NCI-H2029 treated with DMSO at 0.1 percent for 48 hours (cell line): ENCODE measurements around the gene IL1RAPL2.
"Not testable (repeated sequence)": the region's sequence is repeated elsewhere in the genome, so short reads cannot be mapped to it uniquely, and the experiment has no call there.

Experiments used
- DNase-seq: peaks from one replicate; lab custom pipeline; 2025; lab: John Stamatoyannopoulos, UW

The IL1RAPL2 gene

DNA sequence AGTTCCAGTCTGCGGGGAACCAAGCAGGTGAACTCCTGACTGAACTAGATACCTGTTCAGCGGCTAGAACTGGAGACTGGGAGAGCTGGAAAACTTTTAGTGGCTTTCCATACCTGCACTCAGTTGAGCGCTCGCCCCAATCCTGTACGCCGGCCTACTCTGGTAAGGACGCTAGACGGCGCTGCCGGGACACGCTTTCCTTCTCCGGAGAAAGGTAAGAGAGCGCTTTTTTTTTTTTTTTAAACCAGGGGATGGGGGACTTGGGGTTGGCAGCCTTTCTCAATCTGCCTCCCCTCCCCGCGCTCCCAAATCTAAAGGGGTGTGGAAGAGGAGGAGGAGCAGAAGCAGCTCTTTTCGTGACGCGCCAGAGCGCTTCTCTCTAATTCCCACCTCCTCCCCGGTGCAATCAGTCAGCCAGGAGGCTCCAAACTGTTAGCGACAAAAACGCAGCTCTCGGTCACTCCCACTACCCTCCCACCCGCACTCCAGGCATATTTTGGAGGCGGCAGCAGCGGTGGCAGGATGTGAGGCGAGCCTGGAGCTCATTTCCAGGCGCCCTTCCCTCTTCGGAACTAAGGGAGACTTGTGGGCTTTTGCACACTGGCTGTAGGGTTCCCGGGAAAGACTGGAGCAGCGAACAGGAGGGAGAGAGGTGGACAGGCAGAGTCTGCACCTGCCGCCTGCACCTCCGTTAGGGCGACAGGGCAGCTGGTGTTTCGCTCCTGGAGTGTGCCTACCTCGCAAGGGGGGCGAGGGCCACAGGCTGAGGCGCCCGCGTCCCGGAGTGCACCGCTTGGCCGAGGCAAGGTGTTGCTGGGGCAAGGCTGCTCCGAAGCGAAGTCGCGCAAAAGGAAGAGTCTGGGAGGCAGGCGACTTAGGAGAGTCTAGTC, at the start of gene IL1RAPL2:
Gene IL1RAPL2 (plus strand): TSS at position 409 of the 890 bp plus-strand sequence.
- no peak for DNase-seq

- no peak for DNase-seq
Measured at GRCh38 chrX:104522386-104522785, 43.6 kb upstream of the IL1RAPL2 start.

DNA sequence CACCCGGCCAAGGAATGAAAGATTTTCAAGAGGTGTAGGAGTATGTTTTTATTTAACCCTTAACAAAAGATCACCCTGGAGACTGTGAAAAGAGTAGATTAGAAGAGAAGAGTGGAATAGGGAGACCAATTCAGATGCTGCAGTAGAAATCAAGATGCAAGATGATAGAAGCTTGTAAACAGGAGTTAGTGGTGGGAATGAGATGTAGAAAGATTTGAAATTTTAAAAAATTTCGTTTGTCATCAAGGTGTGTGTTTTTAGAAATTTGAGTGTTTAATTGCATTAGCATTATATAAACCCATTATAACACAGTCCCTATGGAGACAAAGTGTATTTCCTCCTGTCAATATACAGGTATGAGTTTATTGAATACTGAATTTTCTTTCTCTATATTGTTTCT, 42.1 kb upstream of the IL1RAPL2 start:
- no peak for DNase-seq

GRCh38 chrX:104539081-104539480, 26.9 kb upstream of the IL1RAPL2 start:
- DNase-seq = no peak

- not testable (repeated sequence) for DNase-seq
Measured at GRCh38 chrX:104542447-104542846, 23.6 kb upstream of the IL1RAPL2 start.

- DNase-seq = no peak
Measured at GRCh38 chrX:104564335-104564734, 1.7 kb upstream of the IL1RAPL2 start.

- no peak for DNase-seq
Measured at GRCh38 chrX:104564921-104565703, 887 bp upstream of the IL1RAPL2 start.

GRCh38 chrX:104566681-104567501, 892 bp downstream of the IL1RAPL2 start:
- no peak for DNase-seq

GRCh38 chrX:104567506-104567905, 1.5 kb downstream of the IL1RAPL2 start:
- DNase-seq = no peak

GRCh38 chrX:104568304-104568915, 2.4 kb downstream of the IL1RAPL2 start:
- no peak for DNase-seq

DNA sequence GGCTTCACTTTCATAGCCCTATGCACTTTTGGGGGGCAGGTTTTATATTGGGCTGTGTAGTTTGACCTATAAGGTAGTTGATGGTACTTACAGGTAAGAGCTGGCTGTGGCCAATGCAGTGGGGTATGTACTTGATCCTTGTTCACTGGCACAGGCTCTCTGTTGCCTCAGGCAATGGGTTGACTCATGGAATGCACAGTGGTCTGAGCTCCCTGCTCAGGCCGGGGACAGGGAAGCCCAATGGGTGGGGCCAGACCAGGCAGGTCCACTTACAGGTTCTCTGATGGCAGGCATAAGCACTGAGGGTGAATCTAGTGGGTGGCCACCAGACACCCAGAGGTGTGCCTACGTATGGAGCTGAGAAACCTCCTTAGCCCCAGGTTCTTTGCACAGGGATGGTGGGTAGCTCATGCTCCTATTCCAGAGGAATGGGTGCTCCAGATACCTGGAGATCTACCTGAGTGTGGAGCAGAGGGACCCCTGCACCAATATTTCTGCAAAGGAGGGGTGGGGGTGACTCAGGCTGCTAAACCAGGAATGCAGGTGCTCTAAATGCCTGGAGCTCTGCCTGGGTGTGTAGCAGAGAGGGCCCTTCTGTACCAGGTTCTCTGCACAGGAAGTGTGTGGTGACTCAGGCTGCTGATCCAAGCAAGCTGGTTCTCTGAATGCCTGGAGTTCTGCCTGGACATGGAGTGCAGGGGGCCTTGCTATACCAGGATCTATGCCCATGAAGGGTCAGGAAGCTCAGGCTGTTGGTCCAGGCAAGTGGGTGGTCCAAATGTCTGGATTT, 52.3 kb downstream of the IL1RAPL2 start:
- no peak for DNase-seq

- no peak for DNase-seq
Measured at GRCh38 chrX:104621781-104622180, 55.8 kb downstream of the IL1RAPL2 start.

DNA sequence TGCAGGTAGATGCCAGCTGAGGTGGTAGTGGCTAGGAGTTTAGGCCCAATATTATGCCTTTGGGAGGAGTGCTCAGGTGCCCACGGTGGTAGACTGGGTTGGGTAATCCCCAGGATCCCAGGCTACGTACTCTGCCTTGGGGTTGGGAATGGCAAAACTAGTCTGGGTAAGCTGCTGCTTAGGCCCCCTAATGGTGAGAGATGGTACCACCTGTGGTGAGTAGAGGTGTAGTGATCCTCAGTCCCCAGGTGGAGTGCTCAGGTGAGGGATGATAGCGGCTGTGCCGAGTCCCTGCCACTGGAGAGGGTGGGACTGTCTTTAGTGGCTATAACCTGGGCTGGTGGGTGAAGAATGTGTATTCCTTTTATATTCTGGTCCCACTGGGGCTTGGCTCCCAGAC, 75.2 kb downstream of the IL1RAPL2 start:
- DNase-seq = no peak

DNA sequence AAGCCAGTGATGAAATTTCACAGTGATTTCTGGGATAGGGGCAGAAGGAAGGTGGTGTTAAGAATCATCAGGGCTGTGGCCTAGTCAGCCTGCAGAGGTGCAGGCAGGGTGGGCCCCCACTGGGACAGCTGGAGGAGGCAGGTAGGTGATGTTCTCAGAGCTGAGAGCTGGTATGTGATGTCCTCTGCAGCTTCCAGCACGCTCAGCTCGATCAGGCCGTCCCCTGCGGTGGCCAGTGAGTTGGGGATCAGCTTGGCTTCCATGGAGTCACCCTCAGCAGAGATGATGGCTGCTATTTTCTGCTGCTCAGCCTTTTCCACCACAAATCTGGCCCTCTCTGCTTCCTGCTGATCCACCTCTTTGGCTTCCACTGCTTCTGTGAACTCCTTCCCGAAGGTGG, 81.1 kb downstream of the IL1RAPL2 start:
- DNase-seq = no peak

DNA sequence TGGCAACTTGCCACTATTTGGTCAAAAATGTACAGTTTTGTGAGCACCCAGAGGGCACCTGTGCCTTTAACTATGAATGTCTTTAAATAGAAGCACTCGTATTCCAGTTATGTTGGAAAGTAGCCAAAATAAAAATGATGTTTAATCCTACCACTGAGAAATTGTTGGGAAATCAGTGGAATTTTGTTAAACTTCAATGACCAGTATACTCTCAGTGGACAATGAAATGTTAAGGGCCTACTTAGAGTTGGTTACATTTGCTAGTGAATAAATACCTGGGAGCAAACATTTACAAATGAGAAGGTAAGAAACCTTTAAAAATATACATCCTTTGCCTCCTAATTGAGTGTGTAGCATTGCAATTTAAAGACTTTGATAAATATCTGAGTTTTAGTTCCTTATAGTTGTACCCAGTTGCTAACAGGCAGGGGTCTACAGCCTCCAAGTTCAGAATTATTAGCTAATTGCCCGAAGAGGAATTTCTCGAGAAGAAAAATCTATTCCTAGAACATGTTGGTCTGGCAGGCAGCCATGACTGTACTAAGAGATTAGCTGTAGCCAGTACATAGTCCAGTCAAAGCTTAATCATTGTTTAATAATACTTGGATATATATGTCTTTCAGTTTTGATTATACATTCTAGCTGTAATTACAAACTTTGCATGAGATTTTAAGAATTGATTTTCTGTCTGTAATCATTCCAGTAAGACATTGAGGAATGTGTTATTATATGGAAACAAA, 93.2 kb downstream of the IL1RAPL2 start:
- no peak for DNase-seq

DNA sequence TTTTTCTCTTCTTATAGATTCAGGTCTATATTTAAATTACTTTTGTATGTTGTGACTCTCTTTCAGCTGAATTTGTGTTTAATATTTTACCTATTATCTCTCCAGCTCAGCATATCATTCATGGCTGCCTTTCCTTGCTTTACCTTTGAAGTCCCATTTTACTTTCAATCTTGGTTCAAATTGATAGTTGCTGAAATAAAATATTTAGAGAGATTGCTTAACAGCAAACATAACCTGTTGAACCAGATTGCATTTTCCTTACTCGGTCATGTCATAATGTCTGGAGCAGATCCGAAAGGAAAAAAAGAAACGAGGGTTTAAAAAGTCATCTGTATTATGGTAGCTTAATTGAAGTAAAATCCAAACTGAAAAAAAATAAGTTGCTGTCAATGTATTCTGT, 94.1 kb downstream of the IL1RAPL2 start:
- no peak for DNase-seq

GRCh38 chrX:104662694-104663093, 96.7 kb downstream of the IL1RAPL2 start:
- DNase-seq = no peak

DNA sequence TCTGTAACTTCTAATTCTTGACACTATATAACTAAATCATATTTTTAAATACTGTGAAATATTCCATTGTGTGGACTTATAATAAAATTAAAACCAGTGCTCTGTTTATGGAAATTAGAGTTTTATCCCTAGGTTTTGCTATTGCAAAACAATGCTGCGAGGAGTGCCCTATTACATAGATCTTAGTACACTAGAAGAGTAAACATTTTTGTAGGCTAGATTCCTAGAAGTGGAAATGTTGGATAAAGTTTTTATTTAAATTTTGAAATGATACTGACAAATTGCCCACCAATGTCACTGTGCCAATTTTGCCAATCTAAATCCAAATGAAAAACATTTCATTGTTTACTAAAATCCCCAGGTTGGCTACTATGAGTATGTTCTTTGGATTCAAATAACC, 99.7 kb downstream of the IL1RAPL2 start:
- DNase-seq = no peak

DNA sequence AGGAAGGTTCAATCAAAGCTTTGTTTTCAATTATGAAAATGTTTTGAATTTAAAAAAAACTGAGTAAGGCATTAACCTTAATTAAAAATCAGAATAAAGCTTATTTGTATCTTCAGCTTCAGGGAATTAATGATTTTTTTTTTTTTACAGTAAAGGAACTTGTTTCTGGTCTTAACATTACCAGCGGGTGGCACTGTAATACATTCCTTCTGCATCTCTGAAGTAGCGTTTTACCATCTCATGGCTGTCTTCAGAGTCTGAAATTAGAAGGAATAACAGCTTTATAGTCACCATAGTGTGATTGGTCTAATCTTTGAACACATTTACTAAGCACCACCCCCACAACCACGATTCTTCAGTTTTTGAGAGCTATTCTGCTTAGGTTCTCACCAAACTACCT, 102.6 kb downstream of the IL1RAPL2 start:
- DNase-seq = no peak

DNA sequence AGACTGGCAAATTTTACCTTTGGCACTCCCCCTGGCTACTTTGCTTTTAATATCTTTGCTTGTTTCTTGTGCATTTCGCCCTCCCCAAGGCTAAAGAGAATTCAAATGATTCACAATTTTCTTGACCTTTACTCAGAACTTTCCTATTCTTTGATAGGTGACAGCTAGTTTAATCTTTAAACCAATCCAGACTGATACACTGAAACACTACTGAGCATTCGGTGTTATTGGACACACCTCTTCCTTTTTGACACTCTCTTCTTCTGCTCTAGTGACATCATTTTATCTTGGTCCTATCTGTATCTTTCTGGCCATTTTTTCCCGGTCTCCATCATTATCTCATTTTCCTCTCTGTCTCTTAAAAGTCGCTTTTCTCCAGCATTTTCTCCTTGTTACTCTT, 103.1 kb downstream of the IL1RAPL2 start:
- DNase-seq = no peak
